ENCODE results near the gene HADHA. TPM values are rescaled to one million over a fixed set of nuclear protein-coding genes. Genes with fewer than 3 reads are reported as not detected.

The HADHA gene
- total RNA-seq, 1 experiment from 2014 or later, result 101 TPM

- Histone ChIP-seq H2AFZ (ENCODE audit: low read depth, low read length, poor library complexity, severe bottlenecking) (no peak overlapping the region), H3K4me2 (ENCODE audit: low read length) (no peak overlapping the region), H3K9me3 (ENCODE audit: control insufficient read depth in 1 of 2, insufficient read depth in 1 of 2, low read depth in 1 of 2, low read length in 2 of 2) (no peaks in the 10 kb centered on the region), H3K9me2 (ENCODE audit: insufficient read depth) (no peaks in the 10 kb centered on the region), H3K9ac (ENCODE audit: low read length) (no peak overlapping the region), H3K27ac (ENCODE audit: low read depth, low read length) (no peak overlapping the region), H3K4me1 (ENCODE audit: control insufficient read depth in 1 of 2, insufficient read depth in 2 of 2, low read length in 2 of 2) (peaks cover 0 to 2% of the 10 kb centered on the region in 2 experiments; a peak in 1 of 4 replicates), H3K27me3 (ENCODE audit: insufficient read depth, low read length) (no peaks in the 10 kb centered on the region), H3K36me3 (ENCODE audit: control insufficient read depth in 1 of 2, insufficient read depth in 2 of 2, low read length in 2 of 2) (no peaks in the 10 kb centered on the region), H4K20me1 (ENCODE audit: insufficient read depth) (no peaks in the 10 kb centered on the region), H3K4me3 (replicated peaks in 1 of 2; ENCODE audit: low read depth in 1 of 2, low read length in 2 of 2) (no peak overlapping the region), H3K79me2 (ENCODE audit: insufficient read depth, low read length) (peaks cover 3% of the 10 kb centered on the region; the same call in 1 of the 2 replicates)
- CTCF ChIA-PET, result no interaction called here
- no peak for ATAC-seq
- RAD21 ChIA-PET (ENCODE audit: low non-redundant PET in 1 of 2, low total read pairs in 2 of 2, uncharacterized antibody in 2 of 2, unreplicated experiment in 2 of 2), result no interaction called here
- intact Hi-C loops (cut with micrococcal nuclease), result no loop called here
- no peak for DNase-seq (ENCODE audit: low read depth, low spot score)
- BruUV-seq (replicated peaks), result no TSS peak
- POLR2A ChIA-PET, result no interaction called here
- TF ChIP-seq SRF (IDR thresholded peaks at IDR 0.05; ENCODE audit: low read depth) (no peak), JUND (IDR thresholded peaks at IDR 0.05) (no peak), SIN3A (IDR thresholded peaks at IDR 0.05; ENCODE audit: low read depth) (no peak), EGR1 (IDR thresholded peaks at IDR 0.05; ENCODE audit: low read depth) (no peak), POLR2AphosphoS5 (IDR thresholded peaks at IDR 0.05; ENCODE audit: low read depth, low read length) (no peak), SP1 (IDR thresholded peaks at IDR 0.05; ENCODE audit: low read depth) (no peak), CTCF (IDR thresholded peaks at IDR 0.05 in 2 of 3, conservative IDR thresholded peaks at IDR 0.05 in 1 of 3; ENCODE audit: borderline replicate concordance in 1 of 3, insufficient read depth in 1 of 3, low read depth in 2 of 3, low read length in 2 of 3) (no peak), EZH2phosphoT487 (IDR thresholded peaks at IDR 0.05; ENCODE audit: borderline replicate concordance) (no peak), REST (IDR thresholded peaks at IDR 0.05; ENCODE audit: low read depth) (no peak), CBX3 (IDR thresholded peaks at IDR 0.05; ENCODE audit: low read depth) (no peak)
Observed at GRCh38 chr2:26179446-26179913, 65.0 kb downstream of the HADHA start.

All from HCT116 (cell line).